Calu3 (cell line): ENCODE data around the gene LRRC9. TPM values are rescaled to one million over a fixed set of nuclear protein-coding genes. Genes with fewer than 3 reads are reported as not detected.

Experiments
- BruUV-seq: library from RNA; stranded (reverse); fragments of 400-500 nt; replicated peaks from 2 replicates; lab custom pipeline; 2021; lab: Mats Ljungman, UMichigan
- CTCF ChIA-PET: fragments of 300-600 bp; sonication (Branson Sonifier 250); formaldehyde crosslinking; loops from one replicate; lab custom pipeline; 2022; ENCODE audit warnings: antibody characterized with exemption; lab: Charles Lee
- DNase-seq: peaks from one replicate; pipeline ENCODE4 v3.0.0; 2022
- H3K27ac Mint-ChIP-seq: one replicate; pipeline ENCODE4 v1.8.0; 2022; ENCODE audit warnings: mixed read lengths; ENCODE audit not compliant: unreplicated experiment
- H3K27me3 Mint-ChIP-seq: one replicate; pipeline ENCODE4 v1.8.0; 2022; ENCODE audit warnings: mixed read lengths; ENCODE audit not compliant: unreplicated experiment
- H3K36me3 Mint-ChIP-seq: one replicate; pipeline ENCODE4 v1.8.0; 2022; ENCODE audit warnings: mild to moderate bottlenecking, moderate library complexity, mixed read lengths; ENCODE audit not compliant: insufficient read depth, unreplicated experiment
- H3K4me1 Mint-ChIP-seq: one replicate; pipeline ENCODE4 v1.8.0; 2022; ENCODE audit warnings: mild to moderate bottlenecking, low read depth, mixed read lengths; ENCODE audit not compliant: unreplicated experiment
- H3K4me3 Mint-ChIP-seq: one replicate; pipeline ENCODE4 v1.8.0; 2022; ENCODE audit warnings: mild to moderate bottlenecking, low read depth, moderate library complexity, mixed read lengths; ENCODE audit not compliant: unreplicated experiment
- H3K9me3 Mint-ChIP-seq: one replicate; pipeline ENCODE4 v1.8.0; 2022; ENCODE audit warnings: low read depth, mixed read lengths; ENCODE audit not compliant: unreplicated experiment
- CTCF ChIP-seq: fragments of 200-600 bp; IDR thresholded peaks from one replicate; pipeline ENCODE4 v1.8.0; 2022; ENCODE audit warnings: antibody characterized with exemption; ENCODE audit not compliant: unreplicated experiment
- intact Hi-C: fragments of 100-400 bp; cut with micrococcal nuclease; formaldehyde crosslinking; loops from one replicate; pipeline ENCODE4 v1.10.0; 2022; ENCODE audit not compliant: unreplicated experiment
- total RNA-seq: library from RNA; stranded (reverse); gene quantifications from 2 replicates; pipeline ENCODE4 v1.2.3, GENCODE V29; 2022

Gene LRRC9
- total RNA-seq, 1 experiment from 2014 or later, result not detected

- CTCF ChIA-PET, result no interaction called here
- Mint-ChIP-seq H3K4me3 (no peak overlapping the region), H3K27me3 (peaks cover 9% of the 10 kb centered on the region), H3K36me3 (no peaks in the 10 kb centered on the region), H3K27ac (no peak overlapping the region), H3K9me3 (no peaks in the 10 kb centered on the region), H3K4me1 (no peaks in the 10 kb centered on the region)
- intact Hi-C loops, result no loop called here
- BruUV-seq, result no TSS peak
- TF ChIP-seq CTCF, result no peak
- DNase-seq, result no peak
Measured at GRCh38 chr14:59900556-59900955, 19.4 kb upstream of the LRRC9 start.

DNA sequence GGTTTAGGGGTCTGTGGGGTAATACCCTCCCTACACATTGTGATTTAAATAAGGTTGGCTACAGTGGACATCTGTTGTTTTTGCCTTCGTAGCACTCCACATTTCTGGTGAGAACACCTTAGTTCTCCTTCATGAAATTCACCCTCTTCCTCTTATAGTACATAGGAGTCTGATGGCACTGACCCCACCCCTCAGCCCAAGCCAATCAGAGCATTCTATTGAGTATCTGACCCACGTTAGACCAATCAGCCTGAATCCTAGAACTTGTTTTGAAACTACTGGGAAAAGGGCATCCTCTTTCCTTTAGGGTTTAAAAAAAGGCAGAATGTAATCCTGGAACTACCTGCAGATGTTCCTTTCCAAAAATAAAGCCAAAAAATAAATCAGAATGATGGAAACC, 15.8 kb upstream of the LRRC9 start:
- no peak for TF ChIP-seq CTCF
- Mint-ChIP-seq H3K9me3 (no peaks in the 10 kb centered on the region), H3K36me3 (no peaks in the 10 kb centered on the region), H3K27ac (no peak overlapping the region), H3K27me3 (no peaks in the 10 kb centered on the region), H3K4me1 (no peaks in the 10 kb centered on the region), H3K4me3 (no peak overlapping the region)
- BruUV-seq, result no TSS peak
- intact Hi-C loops, result no loop called here
- no peak for DNase-seq
- CTCF ChIA-PET, result no interaction called here

DNA sequence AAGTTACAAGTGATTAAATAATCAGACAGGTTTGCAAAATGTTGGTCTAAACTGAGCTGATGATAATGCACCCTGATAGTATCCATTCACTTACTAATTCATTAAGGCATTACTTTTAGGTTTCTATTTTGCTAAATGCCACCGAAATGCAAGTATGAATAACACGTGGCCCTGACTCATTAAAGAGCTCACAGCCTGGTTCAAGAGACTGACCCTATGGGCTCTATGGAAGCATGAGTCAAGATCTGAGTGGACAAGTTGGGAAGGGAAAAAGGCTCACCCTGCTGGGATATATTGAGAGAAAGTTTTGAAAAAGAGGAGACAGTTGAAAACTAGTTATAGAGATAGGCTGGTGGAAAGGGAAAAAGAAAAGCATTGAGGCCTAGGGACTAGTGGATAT, 14.8 kb upstream of the LRRC9 start:
- CTCF ChIA-PET, result no interaction called here
- BruUV-seq, result no TSS peak
- Mint-ChIP-seq H3K4me1 (no peaks in the 10 kb centered on the region), H3K4me3 (no peak overlapping the region), H3K9me3 (no peaks in the 10 kb centered on the region), H3K27me3 (no peaks in the 10 kb centered on the region), H3K27ac (no peak overlapping the region), H3K36me3 (no peaks in the 10 kb centered on the region)
- intact Hi-C loops, result no loop called here
- no peak for TF ChIP-seq CTCF
- no peak for DNase-seq

GRCh38 chr14:59912443-59912842, 7.5 kb upstream of the LRRC9 start:
- H3K9me3 Mint-ChIP-seq, result no peaks in the 10 kb centered on the region
- no peaks in the 10 kb centered on the region for H3K4me1 Mint-ChIP-seq
- intact Hi-C loops, result no loop called here
- peaks cover 18% of the 10 kb centered on the region for H3K27me3 Mint-ChIP-seq
- no peak for DNase-seq
- H3K27ac Mint-ChIP-seq, result no peak overlapping the region
- no peak for TF ChIP-seq CTCF
- no TSS peak for BruUV-seq
- no peak overlapping the region for H3K4me3 Mint-ChIP-seq
- CTCF ChIA-PET, result no interaction called here
- H3K36me3 Mint-ChIP-seq, result no peaks in the 10 kb centered on the region
